HEK293 (cell line): ENCODE measurements around the gene BLMH.

Experiments
- CTCF ChIA-PET: fragments of 350-600 bp; formaldehyde crosslinking; extraction: SDS; loops from one replicate; lab custom pipeline; 2021; ENCODE audit warnings: antibody characterized with exemption; lab: Yijun Ruan, JAX
- POLR2A ChIA-PET: fragments of 300-600 bp; formaldehyde crosslinking; extraction: SDS; loops from one replicate; lab custom pipeline; 2020; ENCODE audit warnings: antibody characterized with exemption, inconsistent platforms; lab: Yijun Ruan, JAX
- H3K27ac ChIP-seq: fragments of 200-500 bp; sonication (Bioruptor generic); 2 replicates; pipeline ENCODE4 v1.5.1; 2014; ENCODE audit warnings: low read depth, low read length, control low read depth, inconsistent platforms; ENCODE audit errors: extremely low read depth
- H3K36me3 ChIP-seq, 2 experiments: fragments of 200-500 bp in 1 of 2; sonication (Bioruptor generic) in 1 of 2; 1 replicate in 1 of 2; 2 replicates in 1 of 2; pipeline ENCODE4 v1.5.1; 2014 to 2017; ENCODE audit warnings: inconsistent platforms in 2 of 2, low read length in 2 of 2; ENCODE audit not compliant: control insufficient read depth in 2 of 2, insufficient read depth in 1 of 2
- H3K4me1 ChIP-seq: fragments of 200-500 bp; sonication (Bioruptor generic); 2 replicates; pipeline ENCODE4 v1.5.1; 2014; ENCODE audit warnings: mild to moderate bottlenecking, low read length, inconsistent platforms; ENCODE audit not compliant: control insufficient read depth, insufficient read depth
- H3K4me3 ChIP-seq: 2 replicates; pipeline ENCODE4 v1.5.1; 2011; ENCODE audit warnings: low read depth, mild to moderate bottlenecking, control low read depth, low read length, moderate library complexity
- H3K9me3 ChIP-seq: fragments of 200-500 bp; sonication (Bioruptor generic); 2 replicates; pipeline ENCODE4 v1.5.1; 2014; ENCODE audit warnings: low read depth, low read length, inconsistent platforms; ENCODE audit not compliant: control insufficient read depth, insufficient read depth
- GFI1B ChIP-seq: fragments of 450-650 bp; formaldehyde crosslinking; IDR thresholded peaks from 2 replicates; pipeline ENCODE4 v1.5.1; 2016; ENCODE audit warnings: missing biosample characterization, missing genetic modification characterization
- OVOL3 ChIP-seq: fragments of 450-650 bp; formaldehyde crosslinking; IDR thresholded peaks from 2 replicates; pipeline ENCODE4 v1.5.1; 2016; ENCODE audit warnings: missing biosample characterization, missing genetic modification characterization
- WT1 ChIP-seq: fragments of 450-650 bp; formaldehyde crosslinking; IDR thresholded peaks from 2 replicates; pipeline ENCODE4 v1.5.1; 2016; ENCODE audit warnings: missing biosample characterization, missing genetic modification characterization
- ZBTB8A ChIP-seq: fragments of 450-650 bp; formaldehyde crosslinking; IDR thresholded peaks from 2 replicates; pipeline ENCODE4 v1.5.1; 2016; ENCODE audit warnings: missing biosample characterization, missing genetic modification characterization
- ZEB2 ChIP-seq: fragments of 450-650 bp; formaldehyde crosslinking; IDR thresholded peaks from 2 replicates; pipeline ENCODE4 v1.5.1; 2016; ENCODE audit warnings: missing biosample characterization, missing genetic modification characterization
- ZNF133 ChIP-seq: fragments of 450-650 bp; formaldehyde crosslinking; IDR thresholded peaks from 2 replicates; pipeline ENCODE4 v1.5.1; 2016; ENCODE audit warnings: missing biosample characterization, missing genetic modification characterization
- ZNF140 ChIP-seq: fragments of 450-650 bp; formaldehyde crosslinking; IDR thresholded peaks from 2 replicates; pipeline ENCODE4 v1.5.1; 2016; ENCODE audit warnings: missing biosample characterization, missing genetic modification characterization
- ZNF174 ChIP-seq: fragments of 450-650 bp; formaldehyde crosslinking; IDR thresholded peaks from 2 replicates; pipeline ENCODE4 v1.5.0; 2017; ENCODE audit warnings: missing biosample characterization, mild to moderate bottlenecking, missing genetic modification characterization
- ZNF175 ChIP-seq: fragments of 450-650 bp; formaldehyde crosslinking; IDR thresholded peaks from 2 replicates; pipeline ENCODE4 v1.5.1; 2016; ENCODE audit warnings: missing biosample characterization, missing genetic modification characterization
- ZNF274 ChIP-seq, 2 experiments: fragments of 200-500 bp in 1 of 2; fragments of 450-650 bp in 1 of 2; sonication (Bioruptor generic) in 1 of 2; formaldehyde crosslinking in 1 of 2; IDR thresholded peaks; 2 replicates each; pipeline versions ENCODE4 v1.5.1 to v1.6.1; 2014 to 2016; ENCODE audit warnings: borderline replicate concordance in 1 of 2, inconsistent platforms in 1 of 2, low read length in 1 of 2, missing biosample characterization in 1 of 2, missing genetic modification characterization in 1 of 2
- ZNF302 ChIP-seq: fragments of 450-650 bp; formaldehyde crosslinking; IDR thresholded peaks from 2 replicates; pipeline ENCODE4 v1.5.1; 2016; ENCODE audit warnings: missing biosample characterization, missing genetic modification characterization, low read depth
- ZNF354C ChIP-seq: fragments of 450-650 bp; formaldehyde crosslinking; IDR thresholded peaks from 2 replicates; pipeline ENCODE4 v1.5.1; 2016; ENCODE audit warnings: missing biosample characterization, missing genetic modification characterization, low read depth, borderline replicate concordance
- ZNF560 ChIP-seq: fragments of 450-650 bp; formaldehyde crosslinking; IDR thresholded peaks from 2 replicates; pipeline ENCODE4 v1.5.1; 2017; ENCODE audit warnings: missing biosample characterization, missing genetic modification characterization, borderline replicate concordance
- ZNF561 ChIP-seq: fragments of 450-650 bp; IDR thresholded peaks from 2 replicates; pipeline ENCODE4 v1.5.1; 2018; ENCODE audit warnings: missing biosample characterization, missing genetic modification characterization, borderline replicate concordance
- ZNF623 ChIP-seq: fragments of 450-650 bp; formaldehyde crosslinking; IDR thresholded peaks from 2 replicates; pipeline ENCODE4 v1.5.1; 2016; ENCODE audit warnings: missing biosample characterization, missing genetic modification characterization
- ZNF677 ChIP-seq: fragments of 450-650 bp; IDR thresholded peaks from 2 replicates; pipeline ENCODE4 v1.5.0; 2018; ENCODE audit warnings: missing biosample characterization, mild to moderate bottlenecking, missing genetic modification characterization, moderate library complexity
- ZNF701 ChIP-seq: fragments of 450-650 bp; formaldehyde crosslinking; IDR thresholded peaks from 2 replicates; pipeline ENCODE4 v1.5.1; 2016; ENCODE audit warnings: missing biosample characterization, missing genetic modification characterization
- ZNF791 ChIP-seq: fragments of 450-650 bp; formaldehyde crosslinking; IDR thresholded peaks from 2 replicates; pipeline ENCODE4 v1.5.1; 2016; ENCODE audit warnings: missing biosample characterization, missing genetic modification characterization
- TF ChIP-seq, protein P1 (sequence below): fragments of 450-650 bp; formaldehyde crosslinking; IDR thresholded peaks from 2 replicates; pipeline ENCODE4 v1.5.1; 2016; ENCODE audit warnings: missing biosample characterization, missing genetic modification characterization
- TF ChIP-seq, protein P2 (sequence below): fragments of 450-650 bp; formaldehyde crosslinking; IDR thresholded peaks from 2 replicates; pipeline ENCODE4 v1.5.1; 2016; ENCODE audit warnings: missing biosample characterization, missing genetic modification characterization
- TF ChIP-seq, protein P3 (sequence below): sonication (generic); formaldehyde crosslinking; IDR thresholded peaks from 2 replicates; pipeline ENCODE4 v1.8.1; 2022; ENCODE audit warnings: mild to moderate bottlenecking, moderate library complexity, missing genetic modification reagents
- TF ChIP-seq, protein P4 (sequence below): fragments of 450-650 bp; formaldehyde crosslinking; IDR thresholded peaks from 2 replicates; pipeline ENCODE4 v1.5.1; 2016; ENCODE audit warnings: missing biosample characterization, missing genetic modification characterization, borderline replicate concordance
- TF ChIP-seq, protein P5 (sequence below): fragments of 450-650 bp; formaldehyde crosslinking; IDR thresholded peaks from 2 replicates; pipeline ENCODE4 v1.5.1; 2016; ENCODE audit warnings: missing biosample characterization, missing genetic modification characterization

Gene BLMH

DNA sequence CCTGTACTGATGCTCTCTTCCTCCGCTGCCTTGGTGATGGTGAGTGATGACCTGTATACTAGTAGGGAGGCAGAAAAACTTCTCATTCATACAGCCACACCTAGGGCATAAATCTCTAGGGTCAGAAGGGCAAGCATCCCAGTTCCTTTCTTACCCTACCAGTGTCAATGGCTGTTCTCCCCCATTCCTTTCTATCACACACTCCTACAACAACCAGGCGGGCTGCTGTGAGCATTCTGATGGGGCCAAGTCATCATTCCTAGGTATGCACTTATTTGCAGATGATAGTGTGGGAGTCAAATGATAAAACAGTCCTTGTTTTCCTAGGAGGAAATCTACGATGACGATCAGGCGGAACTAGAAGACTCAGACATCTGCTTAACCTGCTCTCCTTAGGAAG, 42.3 kb downstream of the BLMH start (continued):
- TF ChIP-seq, protein P1, sequence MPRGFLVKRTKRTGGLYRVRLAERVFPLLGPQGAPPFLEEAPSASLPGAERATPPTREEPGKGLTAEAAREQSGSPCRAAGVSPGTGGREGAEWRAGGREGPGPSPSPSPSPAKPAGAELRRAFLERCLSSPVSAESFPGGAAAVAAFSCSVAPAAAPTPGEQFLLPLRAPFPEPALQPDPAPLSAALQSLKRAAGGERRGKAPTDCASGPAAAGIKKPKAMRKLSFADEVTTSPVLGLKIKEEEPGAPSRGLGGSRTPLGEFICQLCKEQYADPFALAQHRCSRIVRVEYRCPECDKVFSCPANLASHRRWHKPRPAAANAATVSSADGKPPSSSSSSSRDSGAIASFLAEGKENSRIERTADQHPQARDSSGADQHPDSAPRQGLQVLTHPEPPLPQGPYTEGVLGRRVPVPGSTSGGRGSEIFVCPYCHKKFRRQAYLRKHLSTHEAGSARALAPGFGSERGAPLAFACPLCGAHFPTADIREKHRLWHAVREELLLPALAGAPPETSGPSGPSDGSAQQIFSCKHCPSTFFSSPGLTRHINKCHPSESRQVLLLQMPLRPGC (tag by site-specific recombination): no peak
- TF ChIP-seq ZNF174 (tag by site-specific recombination) (no peak), ZNF274 (IDR thresholded peaks at IDR 0.05; ENCODE audit: low read length) (no peak), ZNF274 (tag by site-specific recombination; IDR thresholded peaks at IDR 0.05; ENCODE audit: borderline replicate concordance) (no peak), ZNF140 (tag by site-specific recombination) (no peak), ZBTB8A (no peak), ZNF133 (tag by site-specific recombination) (no peak), ZNF561 (tag by site-specific recombination) (no peak), ZNF175 (no peak), WT1 (no peak)
- TF ChIP-seq, protein P2, sequence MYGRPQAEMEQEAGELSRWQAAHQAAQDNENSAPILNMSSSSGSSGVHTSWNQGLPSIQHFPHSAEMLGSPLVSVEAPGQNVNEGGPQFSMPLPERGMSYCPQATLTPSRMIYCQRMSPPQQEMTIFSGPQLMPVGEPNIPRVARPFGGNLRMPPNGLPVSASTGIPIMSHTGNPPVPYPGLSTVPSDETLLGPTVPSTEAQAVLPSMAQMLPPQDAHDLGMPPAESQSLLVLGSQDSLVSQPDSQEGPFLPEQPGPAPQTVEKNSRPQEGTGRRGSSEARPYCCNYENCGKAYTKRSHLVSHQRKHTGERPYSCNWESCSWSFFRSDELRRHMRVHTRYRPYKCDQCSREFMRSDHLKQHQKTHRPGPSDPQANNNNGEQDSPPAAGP (tag by site-specific recombination): no peak
- TF ChIP-seq, all 188 proteins: peak for 0

- Histone ChIP-seq H3K9me3 (no peaks in the 10 kb centered on the region), H3K4me1 (no peaks in the 10 kb centered on the region), H3K36me3 (peaks cover 31 to 65% of the 10 kb centered on the region in 2 experiments; a peak in 2 of 3 replicates), H3K4me3 (no peak overlapping the region), H3K27ac (no peak overlapping the region)
- POLR2A ChIA-PET: no interaction called here
- CTCF ChIA-PET: interaction anchor here (1.4 kb wide), 1 partner anchor 17 kb away, joined by 5 read pairs; no protein-coding TSS in a partner anchor
- TF ChIP-seq OVOL3 (no peak), ZNF701 (tag by site-specific recombination) (no peak), ZNF791 (tag by site-specific recombination) (no peak), ZNF677 (tag by site-specific recombination) (no peak), ZNF302 (tag by site-specific recombination) (no peak), ZNF133 (tag by site-specific recombination) (no peak)
These were observed 43.0 kb downstream of the BLMH start for GRCh38 chr17:30248786-30249185.

DNA sequence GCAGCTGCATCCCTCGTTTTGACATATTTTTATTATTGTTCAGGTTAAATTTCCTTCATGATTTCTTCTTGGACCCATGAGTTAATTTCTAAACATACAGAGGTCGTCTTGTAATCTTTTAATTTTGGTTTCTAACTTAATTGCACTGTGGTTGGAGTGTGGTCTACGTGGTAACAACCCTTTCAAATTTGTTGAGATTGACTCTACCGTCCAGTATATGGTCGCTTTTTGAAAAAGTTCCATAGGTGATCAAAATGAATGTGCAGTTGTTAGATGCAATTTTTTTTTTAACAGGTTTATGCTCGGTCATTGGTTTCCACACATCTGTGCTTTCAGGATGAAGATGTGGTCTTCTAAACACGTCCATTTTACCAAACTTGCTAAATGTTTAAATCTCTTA, 45.3 kb downstream of the BLMH start:
- Histone ChIP-seq H3K27ac (no peak overlapping the region), H3K36me3 (peaks cover 31 to 44% of the 10 kb centered on the region in 2 experiments; a peak in 2 of 3 replicates), H3K9me3 (no peaks in the 10 kb centered on the region), H3K4me1 (no peaks in the 10 kb centered on the region), H3K4me3 (no peak overlapping the region)
- POLR2A ChIA-PET: no interaction called here
- CTCF ChIA-PET: interaction anchor here (0.7 to 1.9 kb wide), 4 partner anchors 10 to 90 kb away, joined by 3 to 6 read pairs (median 4); no protein-coding TSS in a partner anchor
- no peak for TF ChIP-seq ZEB2 (tag by site-specific recombination)
- TF ChIP-seq ZNF623 (tag by site-specific recombination): no peak
- TF ChIP-seq, protein P3, sequence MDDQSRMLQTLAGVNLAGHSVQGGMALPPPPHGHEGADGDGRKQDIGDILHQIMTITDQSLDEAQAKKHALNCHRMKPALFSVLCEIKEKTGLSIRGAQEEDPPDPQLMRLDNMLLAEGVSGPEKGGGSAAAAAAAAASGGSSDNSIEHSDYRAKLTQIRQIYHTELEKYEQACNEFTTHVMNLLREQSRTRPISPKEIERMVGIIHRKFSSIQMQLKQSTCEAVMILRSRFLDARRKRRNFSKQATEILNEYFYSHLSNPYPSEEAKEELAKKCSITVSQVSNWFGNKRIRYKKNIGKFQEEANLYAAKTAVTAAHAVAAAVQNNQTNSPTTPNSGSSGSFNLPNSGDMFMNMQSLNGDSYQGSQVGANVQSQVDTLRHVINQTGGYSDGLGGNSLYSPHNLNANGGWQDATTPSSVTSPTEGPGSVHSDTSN: no peak
- TF ChIP-seq ZNF302 (tag by site-specific recombination): no peak
- TF ChIP-seq ZNF354C (tag by site-specific recombination): no peak
- no peak for TF ChIP-seq ZNF560 (tag by site-specific recombination)
- TF ChIP-seq GFI1B (tag by site-specific recombination): no peak
- TF ChIP-seq, protein P4, sequence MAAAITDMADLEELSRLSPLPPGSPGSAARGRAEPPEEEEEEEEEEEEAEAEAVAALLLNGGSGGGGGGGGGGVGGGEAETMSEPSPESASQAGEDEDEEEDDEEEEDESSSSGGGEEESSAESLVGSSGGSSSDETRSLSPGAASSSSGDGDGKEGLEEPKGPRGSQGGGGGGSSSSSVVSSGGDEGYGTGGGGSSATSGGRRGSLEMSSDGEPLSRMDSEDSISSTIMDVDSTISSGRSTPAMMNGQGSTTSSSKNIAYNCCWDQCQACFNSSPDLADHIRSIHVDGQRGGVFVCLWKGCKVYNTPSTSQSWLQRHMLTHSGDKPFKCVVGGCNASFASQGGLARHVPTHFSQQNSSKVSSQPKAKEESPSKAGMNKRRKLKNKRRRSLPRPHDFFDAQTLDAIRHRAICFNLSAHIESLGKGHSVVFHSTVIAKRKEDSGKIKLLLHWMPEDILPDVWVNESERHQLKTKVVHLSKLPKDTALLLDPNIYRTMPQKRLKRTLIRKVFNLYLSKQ (tag by site-specific recombination): no peak
- TF ChIP-seq, protein P5, sequence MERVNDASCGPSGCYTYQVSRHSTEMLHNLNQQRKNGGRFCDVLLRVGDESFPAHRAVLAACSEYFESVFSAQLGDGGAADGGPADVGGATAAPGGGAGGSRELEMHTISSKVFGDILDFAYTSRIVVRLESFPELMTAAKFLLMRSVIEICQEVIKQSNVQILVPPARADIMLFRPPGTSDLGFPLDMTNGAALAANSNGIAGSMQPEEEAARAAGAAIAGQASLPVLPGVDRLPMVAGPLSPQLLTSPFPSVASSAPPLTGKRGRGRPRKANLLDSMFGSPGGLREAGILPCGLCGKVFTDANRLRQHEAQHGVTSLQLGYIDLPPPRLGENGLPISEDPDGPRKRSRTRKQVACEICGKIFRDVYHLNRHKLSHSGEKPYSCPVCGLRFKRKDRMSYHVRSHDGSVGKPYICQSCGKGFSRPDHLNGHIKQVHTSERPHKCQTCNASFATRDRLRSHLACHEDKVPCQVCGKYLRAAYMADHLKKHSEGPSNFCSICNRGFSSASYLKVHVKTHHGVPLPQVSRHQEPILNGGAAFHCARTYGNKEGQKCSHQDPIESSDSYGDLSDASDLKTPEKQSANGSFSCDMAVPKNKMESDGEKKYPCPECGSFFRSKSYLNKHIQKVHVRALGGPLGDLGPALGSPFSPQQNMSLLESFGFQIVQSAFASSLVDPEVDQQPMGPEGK (tag by site-specific recombination): no peak
- TF ChIP-seq, protein P1 (tag by site-specific recombination): no peak
